Activated B cell treated with CpG ODN at 0.5 μM for 24 hours (primary cell): Measurements from ENCODE around the gene PHACTR3. TPM values are rescaled to one million over a fixed set of nuclear protein-coding genes. Genes with fewer than 3 reads are reported as not detected.

ENCODE experiments used
- ATAC-seq: fragments of 200-7000 bp; cut with Tn5 transposase; one replicate; pipeline ENCODE4 v1.10.0; 2021; ENCODE audit warnings: low read depth, mild to moderate bottlenecking, moderate library complexity
- CTCF ChIA-PET: fragments of 350-600 bp; sonication (Branson Sonifier 250); formaldehyde crosslinking; loops from one replicate; lab custom pipeline; 2021; ENCODE audit warnings: antibody characterized with exemption; lab: Charles Lee
- POLR2A ChIA-PET: fragments of 350-600 bp; sonication (Branson Sonifier 250); formaldehyde crosslinking; loops from one replicate; lab custom pipeline; 2021; ENCODE audit warnings: antibody characterized with exemption; lab: Charles Lee
- DNase-seq: peaks from one replicate; pipeline ENCODE4 v3.0.0; 2022
- H3K27ac Mint-ChIP-seq: one replicate; pipeline ENCODE4 v1.8.0; 2020; ENCODE audit warnings: mixed read lengths
- H3K27me3 Mint-ChIP-seq: one replicate; pipeline ENCODE4 v1.8.0; 2021; ENCODE audit warnings: mixed read lengths
- H3K36me3 Mint-ChIP-seq: one replicate; pipeline ENCODE4 v1.8.0; 2021; ENCODE audit warnings: low read depth, mixed read lengths
- H3K4me1 Mint-ChIP-seq: one replicate; pipeline ENCODE4 v1.8.0; 2021; ENCODE audit warnings: mixed read lengths
- H3K4me3 Mint-ChIP-seq: one replicate; pipeline ENCODE4 v1.8.0; 2020; ENCODE audit warnings: mild to moderate bottlenecking, mixed read lengths
- H3K9me3 Mint-ChIP-seq: one replicate; pipeline ENCODE4 v1.8.0; 2020; ENCODE audit warnings: mixed read lengths
- CTCF ChIP-seq: fragments of 200-600 bp; IDR thresholded peaks from one replicate; pipeline ENCODE4 v1.8.0; 2022; ENCODE audit warnings: antibody characterized with exemption, mild to moderate bottlenecking
- intact Hi-C: fragments of 100-400 bp; cut with micrococcal nuclease; formaldehyde crosslinking; loops from one replicate; pipeline ENCODE4 v1.15.1; 2024
- total RNA-seq: library from RNA; stranded (reverse); gene quantifications from 2 replicates; pipeline ENCODE4 v1.2.3, GENCODE V29; 2022

Gene PHACTR3
- total RNA-seq, 1 donor from 2014 or later = not detected

- ATAC-seq = no peak
- intact Hi-C loops = no loop called here
- Mint-ChIP-seq H3K9me3 (peaks cover 2% of the 10 kb centered on the region), H3K36me3 (no peaks in the 10 kb centered on the region), H3K4me3 (no peak overlapping the region), H3K27ac (no peak overlapping the region), H3K4me1 (no peaks in the 10 kb centered on the region), H3K27me3 (peaks cover 1% of the 10 kb centered on the region)
- POLR2A ChIA-PET = no interaction called here
- CTCF ChIA-PET = no interaction called here
- TF ChIP-seq CTCF = no peak
- DNase-seq = no peak
Measured at GRCh38 chr20:59705651-59706399, 101.5 kb downstream of the PHACTR3 start.

- Mint-ChIP-seq H3K4me1 (no peaks in the 10 kb centered on the region), H3K27ac (no peak overlapping the region), H3K27me3 (peaks cover 1% of the 10 kb centered on the region), H3K36me3 (no peaks in the 10 kb centered on the region), H3K4me3 (no peak overlapping the region), H3K9me3 (peaks cover 2% of the 10 kb centered on the region)
- ChIA-PET CTCF (no interaction called here), POLR2A (no interaction called here)
- intact Hi-C loops = no loop called here
- DNase-seq = no peak
- no peak for TF ChIP-seq CTCF
- ATAC-seq = no peak
Measured at GRCh38 chr20:59706400-59706693, 102.0 kb downstream of the PHACTR3 start.

- POLR2A ChIA-PET = no interaction called here
- no peak for ATAC-seq
- TF ChIP-seq CTCF = no peak
- Mint-ChIP-seq H3K4me3 (no peak overlapping the region), H3K9me3 (peaks cover 12% of the 10 kb centered on the region), H3K36me3 (no peaks in the 10 kb centered on the region), H3K27ac (no peak overlapping the region), H3K27me3 (peaks cover 1% of the 10 kb centered on the region), H3K4me1 (no peaks in the 10 kb centered on the region)
- CTCF ChIA-PET = no interaction called here
- intact Hi-C loops = no loop called here
- DNase-seq = no peak
Measured at GRCh38 chr20:59708326-59708725, 104.0 kb downstream of the PHACTR3 start.

GRCh38 chr20:59709636-59710035 is 105.3 kb downstream of the PHACTR3 start:
- H3K27ac Mint-ChIP-seq = no peak overlapping the region
- no peak overlapping the region for H3K4me3 Mint-ChIP-seq
- TF ChIP-seq CTCF = no peak
- CTCF ChIA-PET = no interaction called here
- DNase-seq (no peak), ATAC-seq (no peak)
- H3K9me3 Mint-ChIP-seq = peaks cover 17% of the 10 kb centered on the region
- H3K36me3 Mint-ChIP-seq = no peaks in the 10 kb centered on the region
- POLR2A ChIA-PET = no interaction called here
- intact Hi-C loops = no loop called here
- H3K4me1 Mint-ChIP-seq = no peaks in the 10 kb centered on the region
- H3K27me3 Mint-ChIP-seq = peaks cover 1% of the 10 kb centered on the region

- Mint-ChIP-seq H3K27ac (no peak overlapping the region), H3K9me3 (peaks cover 8% of the 10 kb centered on the region), H3K27me3 (peaks cover 7% of the 10 kb centered on the region), H3K4me3 (no peak overlapping the region), H3K4me1 (peaks cover 2% of the 10 kb centered on the region), H3K36me3 (no peaks in the 10 kb centered on the region)
- POLR2A ChIA-PET = no interaction called here
- CTCF ChIA-PET = no interaction called here
- TF ChIP-seq CTCF = no peak
- ATAC-seq (no peak), DNase-seq (no peak)
- intact Hi-C loops = no loop called here
Measured at GRCh38 chr20:59718071-59718470, 113.7 kb downstream of the PHACTR3 start.
